NT2/D1 (cell line): ENCODE results near the gene ROR1.

Source experiments
- YY1 ChIP-seq: IDR thresholded peaks from 2 replicates; pipeline ENCODE4 v1.6.1; 2011; ENCODE audit not compliant: insufficient read length, insufficient read depth
- ZNF274 ChIP-seq: IDR thresholded peaks from 2 replicates; pipeline ENCODE4 v1.6.1; 2011; ENCODE audit warnings: mild to moderate bottlenecking, low read depth, low read length

GRCh38 chr1:63931468-63931867 lies 157.7 kb downstream of the ROR1 start:
- TF ChIP-seq YY1 = no peak
- TF ChIP-seq ZNF274 = no peak
